Dermis microvascular lymphatic vessel endothelial cell (primary cell): ENCODE results near the gene KIF26B. TPM values are rescaled to one million over a fixed set of nuclear protein-coding genes. Genes with fewer than 3 reads are reported as not detected.

ENCODE experiments used
- DNase-seq, 2 donors: peaks; one replicate each; pipeline versions ENCODE4 v3.0.0 to v3.0.0-alpha.2; 2010; ENCODE audit warnings: low read depth in 2 of 2
- total RNA-seq: library from RNA; depleted of rRNA; stranded (reverse); fragments of >200 nt; gene quantifications from 2 replicates; pipeline ENCODE4 v1.2.1, GENCODE V29; 2014

Gene KIF26B
- total RNA-seq, 1 donor from 2014 or later = 1.3 TPM

DNA sequence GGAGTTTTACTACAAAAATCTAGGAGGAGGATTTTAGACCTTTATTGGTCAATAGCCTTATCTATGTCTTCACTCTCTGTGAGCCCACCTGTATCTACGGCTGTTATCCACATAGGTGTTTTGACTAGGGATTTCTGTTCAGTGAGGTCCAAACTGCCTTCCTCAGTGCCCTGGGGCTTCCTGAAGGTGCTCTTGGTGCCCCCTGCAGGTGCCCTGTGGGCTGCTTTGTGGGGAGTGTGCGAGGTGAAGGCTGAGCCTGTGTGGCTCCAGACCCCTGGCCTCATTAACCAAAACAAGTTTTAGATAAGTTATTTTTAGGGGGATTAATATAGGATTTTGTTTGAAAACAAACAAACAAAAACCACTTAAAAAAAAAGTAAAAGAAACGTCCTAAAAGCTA lies 122.5 kb downstream of the KIF26B start:
- DNase-seq = no peak

DNA sequence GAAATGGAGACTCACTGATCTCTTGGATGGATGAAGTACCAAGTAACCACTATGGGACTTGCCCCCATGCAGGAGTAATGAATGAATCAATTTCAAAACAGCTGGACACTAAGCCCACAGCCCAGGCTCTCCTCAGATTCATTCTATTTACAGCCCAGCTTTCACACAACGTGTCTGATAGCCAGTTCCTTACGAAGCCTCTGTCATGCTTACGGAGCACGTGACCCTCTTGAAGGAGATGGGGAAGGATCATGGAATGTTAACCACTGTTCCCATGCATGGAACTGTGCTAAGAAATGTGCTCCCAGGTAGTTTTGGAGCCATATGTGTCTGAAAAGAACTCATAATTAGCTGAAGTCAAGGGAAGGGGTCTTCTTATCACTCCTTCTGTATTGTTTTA lies 124.1 kb downstream of the KIF26B start:
- no peak for DNase-seq

DNA sequence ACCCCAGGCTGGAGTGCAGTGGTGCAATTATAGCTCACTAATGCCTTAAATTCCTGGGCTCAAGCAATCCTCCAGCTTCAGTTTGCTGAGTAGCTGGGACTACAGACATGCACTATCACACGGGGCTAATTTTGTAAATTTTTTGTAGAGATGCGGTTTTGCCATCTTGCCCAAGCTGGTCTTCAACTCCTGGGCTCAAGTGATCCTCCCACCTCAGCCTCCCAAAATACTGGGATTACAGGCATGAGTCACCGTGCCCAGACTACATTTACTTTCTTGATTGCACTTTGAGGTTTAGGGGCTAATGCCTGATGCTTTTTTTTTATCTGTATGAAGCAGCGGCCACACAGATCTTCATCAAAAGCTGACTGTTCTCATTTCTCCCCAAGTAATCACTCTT lies 124.6 kb downstream of the KIF26B start:
- no peak for DNase-seq

DNA sequence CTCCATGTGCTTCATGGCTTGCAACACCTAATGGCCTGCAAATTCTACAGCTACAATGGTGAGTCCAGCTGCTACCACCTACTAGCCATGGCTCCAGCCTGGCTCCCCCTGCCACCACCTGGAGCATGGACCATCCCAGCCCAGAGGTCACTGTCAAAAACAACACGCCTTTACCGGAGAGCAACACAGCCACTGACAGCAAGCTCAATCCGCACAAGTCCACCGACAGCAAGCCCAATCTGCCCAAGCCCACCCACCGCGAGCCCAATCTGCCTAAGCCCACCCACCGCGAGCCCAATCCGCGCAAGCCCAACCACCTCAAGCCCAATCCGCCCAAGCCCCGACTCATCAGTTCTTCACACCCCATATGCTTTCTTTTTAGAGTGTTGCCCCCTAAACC lies 128.2 kb downstream of the KIF26B start:
- DNase-seq = no peak

DNA sequence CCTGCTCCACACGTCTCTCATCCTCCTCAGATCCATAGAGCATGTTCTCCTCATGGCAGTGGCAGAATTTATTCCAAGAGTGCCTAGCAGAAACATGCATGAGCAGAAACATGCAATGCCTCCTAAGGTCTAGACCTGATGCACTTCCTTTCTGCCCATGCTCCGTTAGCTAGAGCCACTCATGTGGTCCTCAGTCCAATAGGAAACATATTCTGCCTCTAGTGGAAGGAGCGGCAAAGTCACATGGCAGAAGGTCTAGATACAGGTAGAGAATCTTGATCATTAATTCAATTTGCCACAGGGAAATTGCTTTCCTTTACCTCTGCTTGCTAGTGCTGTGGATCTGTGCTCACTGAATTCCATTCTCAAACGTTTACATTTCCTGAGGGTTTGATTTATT lies 130.4 kb downstream of the KIF26B start:
- DNase-seq = no peak

DNA sequence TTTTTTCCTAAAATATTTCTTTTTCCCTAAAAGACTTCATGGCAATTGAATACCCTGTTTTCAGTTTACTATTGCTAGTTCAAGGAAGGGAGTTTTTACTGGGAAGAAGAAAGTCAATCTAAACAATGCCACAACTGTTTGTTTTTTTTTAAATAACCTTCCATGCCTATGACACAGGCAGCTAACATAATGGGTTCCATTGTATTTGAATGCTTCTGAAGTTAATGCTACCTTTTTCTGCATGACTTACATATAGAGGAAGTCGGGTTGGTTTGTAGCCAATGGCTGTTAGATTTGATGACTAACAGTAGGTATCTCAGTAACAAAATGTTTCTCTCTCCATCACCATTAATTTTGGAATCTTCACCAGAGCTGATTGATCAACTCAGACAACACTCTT lies 134.0 kb downstream of the KIF26B start:
- DNase-seq = no peak

DNA sequence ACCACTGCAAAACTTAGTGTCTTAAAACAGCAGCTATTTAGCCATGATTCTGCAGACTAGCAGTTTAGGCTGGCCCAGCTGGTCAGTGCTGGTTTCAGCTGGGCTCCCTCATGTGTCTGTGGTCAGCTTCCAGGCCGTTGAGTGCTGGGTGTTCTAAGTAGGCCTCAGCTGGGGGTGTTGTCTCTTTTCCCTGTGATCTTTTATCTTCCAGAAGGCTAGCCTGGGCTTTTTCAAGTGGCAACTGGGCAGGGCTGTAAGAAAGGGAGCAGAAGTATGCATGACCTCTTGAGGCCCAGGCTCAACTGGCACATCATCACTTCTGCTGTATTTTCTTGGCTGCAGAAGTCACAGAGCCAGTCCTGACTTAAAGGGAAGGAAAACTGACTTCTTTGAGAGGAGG lies 136.1 kb downstream of the KIF26B start:
- DNase-seq = no peak

DNA sequence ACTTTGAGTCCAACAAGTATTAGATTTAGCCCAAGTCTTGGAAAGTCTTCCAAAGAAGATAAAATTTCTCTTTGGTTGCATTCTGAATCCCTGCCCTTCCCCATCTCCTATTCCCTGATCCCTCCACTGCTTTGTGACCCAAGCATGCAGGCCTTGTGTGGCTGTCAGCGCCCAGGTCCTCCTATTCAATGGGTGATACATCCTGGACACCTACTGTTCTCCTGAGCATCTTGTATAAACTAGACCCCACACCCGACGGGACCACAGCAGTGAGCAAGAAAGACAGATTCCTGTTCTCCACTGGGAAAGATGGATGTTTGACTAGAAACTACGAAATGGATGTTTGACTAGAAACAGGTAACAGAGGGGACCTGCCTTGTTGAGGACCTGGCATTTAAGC lies 136.6 kb downstream of the KIF26B start:
- no peak for DNase-seq

DNA sequence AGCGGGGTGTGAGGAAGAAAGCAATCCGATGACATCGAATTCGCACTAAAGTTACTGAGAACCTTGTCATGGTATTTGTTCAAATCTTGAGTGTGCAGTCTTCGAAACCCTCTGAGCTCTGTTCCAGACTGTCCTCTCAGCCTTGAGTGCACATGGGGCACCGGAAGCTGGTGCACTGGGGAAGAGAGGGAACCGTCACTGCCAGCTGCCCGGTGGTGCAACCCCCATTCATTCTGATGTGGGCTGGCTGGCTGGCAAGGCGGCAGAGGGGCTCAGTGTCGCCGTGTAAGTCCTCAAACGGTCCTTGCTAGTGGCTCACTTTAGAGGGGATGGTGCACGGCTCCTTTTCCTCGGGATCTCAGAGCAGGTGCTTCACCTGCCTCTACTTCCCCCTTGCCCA lies 137.4 kb downstream of the KIF26B start:
- DNase-seq = no peak

DNA sequence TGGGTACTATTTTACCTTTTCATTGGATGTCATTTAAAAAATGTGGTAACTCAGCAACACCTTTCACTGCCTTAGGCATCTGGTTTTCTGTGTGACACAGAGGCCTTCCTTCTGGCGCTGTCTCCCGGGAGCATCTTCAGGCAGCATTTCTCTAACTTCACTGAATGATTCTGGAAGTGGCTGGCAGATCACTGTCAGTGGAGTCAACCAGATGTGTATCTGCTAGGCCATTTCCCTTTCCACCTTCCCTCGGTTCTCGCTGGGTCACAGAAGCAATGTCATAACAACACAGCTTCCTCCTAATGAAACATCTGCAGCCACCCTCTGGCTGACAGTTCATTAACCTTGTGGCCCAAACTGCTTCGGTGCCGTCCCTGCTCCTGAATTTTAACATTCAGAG lies 137.8 kb downstream of the KIF26B start:
- peak in 1 of 2 donors; percentile 14 for DNase-seq

DNA sequence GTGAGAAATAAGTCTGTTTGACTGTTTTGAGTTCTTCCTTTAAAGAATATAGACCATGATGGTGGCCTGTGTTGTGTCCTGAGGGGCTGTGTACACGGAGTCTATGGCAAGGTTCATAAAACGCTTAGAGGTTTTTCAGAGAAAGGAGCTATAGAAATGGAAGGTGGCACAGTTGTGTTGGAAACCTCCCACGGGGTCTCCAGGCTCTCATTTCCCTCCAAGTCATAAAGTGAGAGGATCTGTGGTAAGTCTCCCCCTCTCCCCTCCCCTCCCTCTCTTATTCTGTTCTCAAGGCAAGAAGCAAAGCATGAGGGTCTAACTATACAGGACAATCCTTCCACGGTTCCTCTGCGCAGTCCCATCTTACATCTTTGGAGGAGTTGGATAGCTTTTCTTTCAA lies 139.2 kb downstream of the KIF26B start:
- no peak for DNase-seq

DNA sequence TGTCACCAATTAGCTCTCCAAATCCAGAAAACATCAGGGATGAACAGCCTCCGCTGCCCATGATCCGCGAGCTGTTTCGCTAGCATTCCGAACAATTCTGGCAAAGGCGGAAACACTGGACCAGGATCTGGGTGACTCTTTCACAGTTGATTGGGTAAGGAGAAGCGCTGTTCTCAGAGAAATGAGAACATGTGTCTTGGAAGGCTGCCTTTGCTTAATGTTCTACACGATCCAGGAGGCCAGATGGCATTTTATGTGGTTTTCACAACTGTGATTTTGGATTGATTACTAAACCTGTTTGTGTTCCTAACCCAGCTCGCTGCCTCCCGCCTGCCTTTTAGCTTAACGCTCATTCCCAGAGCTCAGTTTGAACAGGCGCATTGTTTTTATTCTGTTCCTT lies 144.0 kb downstream of the KIF26B start:
- DNase-seq = peak in 1 of 2 donors; percentile 19

DNA sequence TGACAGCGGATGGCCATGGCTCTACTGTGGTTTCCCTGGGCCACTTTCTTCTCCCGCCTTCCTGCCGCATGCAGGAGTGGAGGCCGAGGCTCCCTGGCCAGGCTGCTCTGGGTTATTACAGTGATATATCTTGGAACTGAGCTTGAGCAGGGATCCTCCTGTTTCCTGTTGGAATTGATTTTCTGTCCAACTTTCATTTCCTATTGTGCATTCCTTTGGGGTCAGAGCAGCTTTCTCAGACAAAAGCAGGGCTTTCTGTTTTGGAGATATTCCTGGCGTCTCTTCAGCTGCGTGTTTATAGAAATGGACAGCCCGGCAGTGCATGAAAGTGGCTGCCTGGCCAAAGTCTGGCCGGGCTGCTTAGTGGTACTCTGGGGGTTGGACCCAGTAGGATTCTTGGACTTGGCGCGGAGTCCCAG lies 146.4 kb downstream of the KIF26B start:
- peak; percentile 82 to 87 for DNase-seq

DNA sequence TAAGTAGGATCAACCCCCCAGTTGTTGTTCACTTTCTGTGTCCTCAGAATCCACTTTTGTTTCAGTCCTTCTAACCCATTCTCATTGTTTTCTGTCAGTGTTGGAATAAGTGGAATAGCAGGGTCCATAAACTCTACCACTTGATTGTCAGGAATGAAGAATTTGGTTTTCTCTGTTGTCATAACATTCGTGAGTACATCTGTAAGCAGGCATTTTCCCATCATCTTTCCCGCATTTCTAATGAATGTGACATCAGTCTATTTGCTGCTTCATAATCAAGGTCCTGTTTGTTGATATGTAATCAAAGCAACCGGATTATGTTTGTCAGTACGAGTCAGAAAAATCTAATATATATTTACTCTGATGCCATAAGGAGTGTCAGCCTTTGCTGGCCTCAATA lies 147.1 kb downstream of the KIF26B start:
- DNase-seq = peak; percentile 16 to 24

DNA sequence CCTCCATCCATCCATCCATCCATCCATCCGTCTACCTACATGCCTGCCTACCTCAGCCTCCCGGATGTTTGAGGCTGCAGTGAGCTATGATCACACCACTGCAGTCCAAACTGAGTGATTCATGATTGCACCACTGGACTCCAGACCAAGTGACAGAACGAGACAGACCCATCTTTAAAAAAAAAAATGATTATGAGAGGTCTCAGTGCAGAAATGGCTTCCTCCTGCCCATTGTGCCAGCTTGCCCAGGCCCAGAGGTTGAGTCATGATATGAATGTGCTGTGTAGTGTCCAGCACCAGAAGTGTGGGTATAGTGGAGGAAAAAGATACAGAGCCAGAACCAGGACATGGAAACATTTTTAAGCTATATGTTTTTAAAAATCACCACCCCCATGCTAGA lies 149.9 kb downstream of the KIF26B start:
- DNase-seq = peak in 1 of 2 donors; percentile 6

DNA sequence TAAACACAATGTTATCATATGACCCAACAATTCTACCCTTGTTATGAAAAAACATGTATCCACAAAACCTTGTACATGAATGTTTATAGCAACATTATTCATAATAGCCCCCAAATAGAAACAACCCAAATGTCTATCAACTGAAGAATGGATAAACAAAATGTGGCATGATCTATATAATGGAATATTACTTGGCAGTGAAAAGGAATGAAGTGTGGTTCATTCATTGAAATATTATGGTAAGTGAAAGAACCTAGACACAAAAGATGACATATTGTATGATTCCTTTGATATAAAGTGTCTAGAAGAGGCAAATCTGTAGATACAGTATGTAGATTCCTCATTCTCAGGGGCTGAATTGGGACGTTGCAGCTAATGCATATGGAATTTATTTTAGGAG lies 151.2 kb downstream of the KIF26B start:
- no peak for DNase-seq

DNA sequence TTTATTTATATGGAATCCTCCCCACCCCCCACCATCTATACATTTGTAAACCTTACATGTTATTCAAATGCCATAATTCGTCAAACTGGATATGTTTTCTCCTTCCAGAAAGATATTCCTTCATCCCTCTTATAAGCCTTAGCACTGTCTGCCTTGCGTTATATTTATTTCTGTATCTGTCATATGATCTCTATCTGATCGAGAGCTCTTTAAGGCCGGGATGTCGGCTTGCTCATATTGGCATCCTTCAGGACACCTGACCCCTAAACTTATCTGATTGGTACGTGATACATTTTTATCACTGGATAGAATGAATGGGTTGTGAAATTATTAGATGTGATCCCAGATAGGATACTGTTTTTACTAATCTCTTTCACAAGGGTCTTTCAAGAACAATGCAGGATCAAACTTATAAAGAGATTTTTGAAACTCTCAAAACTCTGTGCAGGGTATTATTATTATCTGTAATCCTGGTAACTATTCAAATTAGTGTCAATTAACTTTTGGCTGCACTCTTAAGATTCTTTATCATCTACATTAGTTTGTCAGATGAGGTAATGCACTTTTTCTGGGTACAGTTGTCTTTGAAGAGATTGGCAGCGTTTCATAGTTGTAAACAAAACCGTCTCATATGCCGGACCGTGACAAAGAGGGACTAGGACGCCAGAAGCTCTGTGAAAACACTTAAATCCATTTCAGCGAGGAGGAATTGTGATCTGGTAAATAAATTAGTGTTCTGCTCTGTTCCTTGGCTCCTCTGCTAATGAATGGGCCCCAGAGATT lies 152.0 kb downstream of the KIF26B start:
- DNase-seq = no peak

DNA sequence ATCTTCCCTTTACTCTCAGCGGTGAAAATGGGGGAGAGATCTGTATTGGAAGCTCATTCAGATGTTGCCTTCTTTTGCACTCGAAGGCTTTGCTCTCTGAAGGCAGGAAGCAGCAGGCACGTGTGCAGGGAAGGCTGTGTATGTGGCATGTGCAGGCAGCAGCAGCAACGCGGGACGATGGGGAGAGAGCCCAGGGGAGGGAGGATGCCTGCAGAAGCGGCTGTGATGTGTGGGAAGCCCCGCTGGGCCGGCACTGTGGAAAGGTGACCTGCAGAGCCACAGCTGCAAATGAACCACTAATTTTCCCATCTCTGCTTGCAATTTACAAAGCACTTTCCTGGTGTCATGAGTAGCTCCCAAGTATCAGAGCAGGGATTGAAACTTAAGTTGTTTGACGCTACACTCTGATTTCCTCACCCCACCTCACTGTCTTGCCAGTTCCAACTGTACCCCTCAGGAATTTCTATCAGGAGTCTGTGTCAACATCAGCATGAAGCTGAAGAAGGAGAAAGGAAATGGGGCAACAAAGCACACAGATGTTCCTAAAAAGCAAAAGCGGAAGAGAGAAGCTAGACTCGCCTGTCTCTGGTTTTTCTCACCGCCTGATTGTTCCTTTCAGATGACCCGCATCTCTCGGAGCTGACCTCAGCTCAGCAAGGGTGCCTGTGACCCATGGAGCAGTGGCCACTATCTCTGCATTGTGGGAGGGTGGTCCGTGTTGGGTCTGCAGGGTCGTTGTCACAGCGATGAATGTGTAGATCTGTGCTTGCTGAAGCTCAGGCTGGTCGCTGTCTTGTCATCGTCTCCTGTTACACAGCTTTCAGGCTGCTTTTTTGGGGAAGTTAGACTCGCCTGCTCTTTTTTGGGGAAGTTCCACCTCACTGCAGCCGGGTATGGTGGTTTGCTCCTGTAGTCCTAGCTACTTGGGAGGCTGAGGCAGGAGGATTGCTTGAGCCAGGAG lies 156.1 kb downstream of the KIF26B start:
- no peak for DNase-seq

DNA sequence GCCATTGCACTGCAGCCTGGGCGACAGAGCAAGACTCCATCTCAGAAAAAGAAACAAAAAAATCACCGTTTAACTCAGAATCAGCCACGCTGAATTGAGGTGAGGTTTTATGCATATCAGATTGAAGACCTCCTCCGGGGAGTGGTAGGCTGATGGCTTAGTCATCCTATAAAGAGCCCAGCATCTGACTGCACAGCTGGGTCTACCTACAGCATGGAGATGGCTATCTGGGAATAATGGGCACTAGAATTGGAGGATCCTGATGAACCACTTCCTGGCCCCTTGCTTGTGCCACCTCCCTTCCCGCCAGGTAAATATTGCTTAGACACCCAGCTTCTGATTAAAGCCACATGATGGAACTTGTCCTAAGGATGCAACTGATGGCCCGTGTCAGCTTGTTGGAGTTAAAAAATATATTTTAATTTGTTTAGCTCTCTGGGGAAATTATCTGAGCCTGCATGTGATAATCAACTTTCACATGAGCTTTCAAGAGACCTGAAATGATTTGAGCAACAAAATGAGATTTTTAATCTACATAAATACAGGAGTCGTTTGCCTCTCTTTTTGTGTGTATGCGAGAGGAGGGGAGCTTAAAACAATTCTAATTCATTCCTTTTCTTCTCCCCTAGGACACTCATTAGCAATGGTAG lies 157.2 kb downstream of the KIF26B start:
- no peak for DNase-seq

DNA sequence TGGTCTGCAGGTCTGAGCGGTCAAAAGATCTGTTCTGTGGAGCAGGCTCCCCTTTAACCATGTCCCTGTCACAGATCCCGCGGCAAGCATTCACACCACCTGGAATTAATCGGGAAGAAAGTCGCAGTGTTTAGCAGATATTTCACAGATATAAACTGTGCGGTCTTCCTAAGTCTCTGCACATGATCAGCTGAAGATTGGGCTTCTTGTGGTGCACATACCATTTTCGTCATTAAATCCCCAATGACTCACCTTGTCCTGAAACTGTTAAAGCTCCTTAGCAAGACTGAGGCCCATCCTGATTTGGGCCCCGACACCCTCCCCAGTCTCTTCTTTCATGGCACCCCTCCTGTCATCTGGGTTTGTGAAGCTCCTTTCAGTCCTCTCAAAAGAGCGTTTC lies 158.8 kb downstream of the KIF26B start:
- no peak for DNase-seq

DNA sequence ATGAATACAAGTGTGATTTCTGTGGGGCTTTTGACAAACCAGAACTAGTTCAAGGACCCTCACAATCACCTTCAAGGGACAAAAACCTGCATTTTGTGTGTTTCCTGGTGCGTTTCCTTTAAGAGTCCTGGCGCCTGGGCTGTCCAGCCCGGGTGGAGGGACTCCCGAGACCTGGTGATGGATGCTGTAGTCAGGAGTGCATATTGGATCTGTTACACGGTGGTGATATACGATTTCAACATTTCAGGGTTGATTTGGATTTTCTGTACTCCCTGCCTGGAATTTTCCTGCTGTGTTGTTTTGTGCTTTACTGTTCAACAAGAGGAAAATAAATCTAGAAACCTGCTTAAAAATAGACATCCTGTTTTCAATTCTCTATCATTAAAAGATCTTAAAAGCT lies 162.0 kb downstream of the KIF26B start:
- DNase-seq = no peak

DNA sequence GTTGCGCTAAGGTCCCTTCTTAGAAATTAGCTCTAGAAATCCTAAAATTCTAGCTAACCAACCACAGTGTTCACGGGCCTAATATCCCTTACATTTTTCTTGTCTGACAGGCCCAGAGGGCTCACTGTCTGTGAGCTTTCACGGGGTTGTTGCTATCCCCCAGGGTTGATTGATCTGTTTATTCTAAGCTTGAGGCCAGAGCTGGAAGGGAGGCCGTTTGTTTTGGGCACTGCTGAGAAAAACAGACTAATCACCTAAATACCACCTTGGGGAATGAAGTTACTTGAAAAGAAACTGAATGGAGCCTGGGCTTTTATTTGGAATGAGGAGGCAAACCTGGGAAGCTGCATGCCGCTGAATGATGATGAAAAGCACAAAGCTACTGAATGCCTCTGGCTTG lies 162.4 kb downstream of the KIF26B start:
- DNase-seq = no peak
